ENCODE results near the gene PIP4K2A.
"Not testable (repeated sequence)": the region's sequence is repeated elsewhere in the genome, so short reads cannot be mapped to it uniquely, and the experiment has no call there.

The PIP4K2A gene

GRCh38 chr10:22548344-22548743, 166.0 kb downstream of the PIP4K2A start:
- DNase-seq = no peak

GRCh38 chr10:22545643-22546042, 168.7 kb downstream of the PIP4K2A start:
- no peak for DNase-seq

DNA sequence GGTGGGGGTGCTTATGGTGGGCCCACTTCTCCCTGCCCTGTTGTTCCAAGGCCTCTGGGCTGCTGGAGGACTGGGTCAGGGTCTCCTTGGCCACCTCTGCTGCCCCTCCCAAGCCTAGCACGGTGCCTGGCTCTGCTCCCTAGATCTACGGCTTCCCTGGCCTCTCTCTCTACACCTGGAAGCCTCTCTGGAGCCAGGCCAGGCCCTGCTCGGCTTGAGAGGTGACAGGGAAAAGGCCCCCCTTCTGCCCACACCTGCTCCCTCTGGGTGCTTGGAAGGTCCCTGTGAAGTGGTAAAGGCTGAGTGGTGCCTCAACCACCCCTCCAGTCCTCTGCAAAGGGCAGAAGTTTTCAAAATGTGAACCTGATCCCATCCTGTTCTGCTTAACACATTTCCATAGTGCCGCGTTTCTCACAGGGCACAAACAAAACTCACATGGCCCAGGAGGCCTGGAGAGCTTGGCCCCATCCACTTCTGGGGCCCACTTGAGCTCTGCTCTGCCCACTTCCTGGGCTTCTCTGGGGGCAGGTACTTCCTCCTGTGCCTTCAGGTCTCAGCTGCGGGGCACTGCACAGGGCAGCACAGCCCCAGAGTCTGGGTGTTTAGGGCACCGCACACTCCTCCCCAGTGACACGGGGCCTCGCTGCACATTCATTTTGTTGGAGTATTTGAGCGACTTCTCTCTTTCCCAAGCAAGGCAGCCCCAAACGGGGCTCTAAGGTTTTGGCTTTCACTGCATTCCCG, 169.9 kb downstream of the PIP4K2A start:
- no peak for DNase-seq

- no peak for DNase-seq
These were observed 171.6 kb downstream of the PIP4K2A start for GRCh38 chr10:22542773-22543172.

- DNase-seq = no peak
These were observed 172.5 kb downstream of the PIP4K2A start for GRCh38 chr10:22541900-22542299.

GRCh38 chr10:22539579-22540298, 174.6 kb downstream of the PIP4K2A start:
- DNase-seq = no peak

DNA sequence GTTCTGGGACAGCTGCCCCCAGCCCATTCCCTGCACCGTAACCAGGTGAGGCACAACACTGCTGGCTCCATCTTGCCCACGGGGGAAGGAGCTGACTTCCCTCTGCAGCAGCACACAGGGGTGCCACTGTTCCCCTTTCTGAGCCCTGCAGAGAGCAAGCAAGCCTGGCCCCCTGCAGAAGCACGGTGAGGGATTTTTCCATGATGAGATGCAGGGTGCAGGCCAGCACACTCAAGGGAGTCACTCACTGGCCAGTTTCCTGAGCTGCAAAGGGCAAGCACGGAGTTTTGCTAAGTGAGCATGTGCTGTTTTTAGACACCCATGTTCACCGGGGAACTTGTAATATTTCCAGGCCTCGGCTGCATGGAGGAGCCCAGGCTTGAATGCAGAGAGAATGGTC, 176.6 kb downstream of the PIP4K2A start:
- DNase-seq = no peak

DNA sequence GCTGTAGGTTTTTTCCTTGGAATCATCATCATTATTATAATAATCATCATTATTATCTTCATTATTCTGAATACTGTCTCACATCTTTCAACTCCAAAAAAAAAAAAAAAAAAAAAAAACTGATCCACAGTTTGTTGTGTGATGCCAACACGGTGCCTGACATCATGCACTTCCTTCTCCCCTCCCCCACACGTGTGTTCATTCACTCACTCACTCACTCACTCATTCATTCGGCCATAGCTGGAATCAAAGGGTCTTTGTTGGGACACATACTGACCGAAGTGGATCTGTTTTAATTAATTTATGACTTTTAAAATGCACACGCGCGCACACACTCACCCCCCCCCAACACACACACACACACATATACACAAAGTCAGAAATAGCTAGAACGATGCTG, 177.8 kb downstream of the PIP4K2A start:
- DNase-seq = no peak

DNA sequence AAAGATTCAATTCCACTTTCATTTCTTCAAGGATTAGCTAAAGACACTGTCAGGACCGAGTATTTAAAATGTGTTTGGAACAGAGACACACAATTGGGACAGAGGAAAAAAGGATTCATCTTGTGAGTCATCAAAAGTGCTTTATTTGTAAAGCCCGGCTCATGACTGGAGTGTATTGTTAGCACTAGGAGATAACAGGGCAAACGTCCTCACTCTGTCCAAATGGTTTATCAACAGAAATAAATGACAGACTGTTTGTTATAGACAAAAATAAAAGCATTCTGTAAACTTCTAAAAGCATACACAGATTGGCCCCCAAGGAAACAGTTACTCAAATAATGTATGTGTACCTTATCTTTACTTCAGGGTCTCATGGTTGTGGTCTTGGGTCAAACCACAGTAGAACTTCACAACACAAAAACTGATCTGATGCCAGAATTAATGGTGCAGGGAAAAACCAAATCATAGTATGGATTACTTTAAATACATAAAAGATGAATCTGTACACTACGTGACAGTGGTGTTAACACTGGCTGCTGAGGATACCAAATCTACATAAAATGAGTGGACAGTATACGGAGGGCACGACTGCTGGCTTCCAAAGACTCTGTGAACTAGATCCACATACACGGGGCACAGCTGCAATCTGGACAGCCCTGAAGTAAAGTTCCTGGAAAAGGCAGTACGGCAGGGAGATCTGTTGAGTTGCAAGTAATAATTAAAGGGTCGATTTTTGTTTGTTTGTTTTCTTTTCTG, 179.4 kb downstream of the PIP4K2A start:
- no peak for DNase-seq

GRCh38 chr10:22531441-22531840, 182.9 kb downstream of the PIP4K2A start:
- no peak for DNase-seq

DNA sequence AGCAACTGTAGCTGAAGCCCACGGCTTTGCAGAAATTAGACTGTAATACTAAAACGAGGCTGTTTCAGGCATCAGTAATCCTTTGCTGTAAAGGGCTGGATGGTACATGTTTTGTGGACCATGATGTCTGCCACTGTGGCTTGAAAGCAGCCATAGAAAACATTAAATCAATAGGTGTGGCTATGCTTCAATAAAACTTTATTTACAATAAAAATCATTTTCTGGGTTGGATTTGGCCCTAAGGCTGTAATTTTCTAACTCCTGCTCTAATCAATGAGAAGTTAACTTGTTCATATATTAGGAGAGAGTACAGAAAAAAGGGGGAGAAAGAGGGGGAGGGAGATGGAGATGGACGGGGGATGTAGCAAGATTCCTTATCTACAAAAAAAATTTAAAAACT, 183.4 kb downstream of the PIP4K2A start:
- no peak for DNase-seq

- DNase-seq = no peak
These were observed 186.9 kb downstream of the PIP4K2A start for GRCh38 chr10:22527520-22527919.

- DNase-seq = not testable (repeated sequence)
These were observed 190.0 kb downstream of the PIP4K2A start for GRCh38 chr10:22524333-22524732.

DNA sequence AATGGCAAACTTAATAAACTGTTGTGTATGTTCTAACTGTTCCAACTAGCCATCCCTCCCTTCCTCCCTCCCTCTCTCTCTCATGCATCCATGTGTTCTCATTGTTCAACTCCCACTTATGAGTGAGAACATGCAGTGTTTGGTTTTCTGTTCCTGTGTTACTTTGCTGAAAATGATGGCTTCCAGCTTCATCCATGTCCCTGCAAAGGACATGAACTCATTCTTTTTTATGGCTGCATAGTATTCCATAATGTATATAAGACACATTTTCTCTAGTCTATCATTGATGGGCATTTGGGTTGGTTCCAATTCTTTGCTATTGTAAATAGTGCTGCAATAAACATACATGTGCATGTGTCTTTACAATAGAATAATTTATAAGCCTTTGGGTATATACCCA, 193.7 kb downstream of the PIP4K2A start:
- not testable (repeated sequence) for DNase-seq

DNA sequence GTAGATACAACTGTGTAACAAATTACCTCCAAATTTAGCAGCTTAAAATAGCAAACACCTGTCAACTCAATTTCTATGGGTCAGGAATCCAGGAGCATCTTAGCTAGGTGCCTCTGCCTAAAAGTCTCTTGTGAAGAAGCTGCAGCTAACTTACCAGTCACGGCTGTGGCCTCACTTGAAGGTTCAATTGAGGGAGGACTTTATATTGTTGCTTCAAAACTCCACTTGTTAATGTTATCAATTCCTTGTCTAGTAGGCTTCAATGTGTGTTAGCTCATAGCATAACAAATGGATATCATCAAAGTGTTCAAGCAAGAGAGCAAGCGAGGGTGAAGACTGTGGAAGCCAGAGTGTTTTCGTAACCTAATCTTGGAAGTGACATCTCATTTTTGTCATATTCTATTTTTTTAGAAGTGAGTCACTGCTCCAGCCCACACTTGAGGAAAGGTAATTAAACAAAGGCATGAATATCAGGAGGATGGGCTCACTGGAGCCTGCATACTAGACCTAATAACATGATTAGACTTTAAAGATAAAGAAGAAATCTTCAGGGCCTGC, 196.1 kb downstream of the PIP4K2A start:
- DNase-seq = no peak

GRCh38 chr10:22515009-22515408, 199.4 kb downstream of the PIP4K2A start:
- no peak for DNase-seq

- DNase-seq = not testable (repeated sequence)
These were observed 200.0 kb downstream of the PIP4K2A start for GRCh38 chr10:22514414-22514758.

DNA sequence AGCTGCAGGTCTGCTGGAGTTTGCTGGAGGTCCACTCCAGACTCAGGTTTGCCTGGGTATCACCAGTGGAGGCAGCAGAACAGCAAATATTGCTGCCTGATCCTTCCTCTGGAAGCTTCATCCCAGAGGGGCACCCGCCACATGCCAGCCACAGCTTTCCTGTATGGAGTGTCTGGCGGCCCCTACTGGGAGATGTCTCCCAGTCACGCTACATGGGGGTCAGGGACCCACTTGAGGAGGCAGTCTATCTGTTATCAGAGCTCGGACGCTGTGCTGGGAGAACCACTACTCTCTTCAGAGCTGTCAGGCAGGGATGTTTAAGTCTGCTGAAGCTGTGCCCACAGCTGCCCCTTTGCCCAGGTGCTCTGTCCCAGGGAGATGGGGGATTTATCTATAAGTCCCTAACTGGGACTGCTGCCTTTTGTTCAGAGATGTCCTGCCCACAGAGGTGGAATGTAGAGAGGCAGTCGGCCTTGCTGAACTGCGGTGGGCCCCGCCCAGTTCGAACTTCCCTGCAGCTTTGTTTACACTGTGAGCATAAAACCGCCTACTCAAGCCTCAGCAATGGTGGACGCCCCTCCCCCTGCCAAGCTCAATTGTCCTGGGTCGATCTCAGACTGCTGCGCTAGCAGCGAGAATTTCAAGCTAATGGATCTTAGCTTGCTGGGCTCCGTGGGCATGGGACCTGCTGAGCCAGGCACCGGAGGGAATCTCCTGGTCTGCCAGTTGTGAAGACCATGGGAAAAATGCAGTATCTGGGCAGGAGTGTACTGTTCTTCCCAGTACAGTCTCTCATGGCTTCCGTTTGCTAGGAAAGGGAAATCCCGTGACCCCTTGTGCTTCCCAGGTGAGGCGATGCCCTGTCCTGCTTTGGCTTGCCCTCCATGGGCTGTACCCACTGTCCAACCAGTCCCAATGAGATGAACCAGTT, 200.6 kb downstream of the PIP4K2A start:
- not testable (repeated sequence) for DNase-seq

DNA sequence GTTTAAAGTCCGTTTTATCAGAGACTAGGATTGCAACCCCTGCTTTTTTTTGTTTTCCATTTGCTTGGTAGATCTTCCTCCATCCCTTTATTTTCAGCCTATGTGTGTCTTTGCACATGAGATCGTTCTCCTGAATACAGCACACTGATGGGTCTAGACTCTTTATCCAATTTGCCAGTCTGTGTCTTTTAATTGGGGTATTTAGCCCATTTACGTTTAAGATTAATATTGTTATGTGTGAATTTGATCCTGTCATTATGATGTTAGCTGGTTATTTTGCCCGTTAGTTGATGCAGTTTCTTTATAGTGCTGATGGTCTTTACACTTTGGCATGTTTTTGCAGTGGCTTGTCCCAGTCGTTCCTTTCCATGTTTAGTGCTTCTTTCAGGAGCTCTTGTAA, 202.4 kb downstream of the PIP4K2A start:
- not testable (repeated sequence) for DNase-seq

- DNase-seq = not testable (repeated sequence)
These were observed 206.2 kb downstream of the PIP4K2A start for GRCh38 chr10:22508214-22508613.

DNA sequence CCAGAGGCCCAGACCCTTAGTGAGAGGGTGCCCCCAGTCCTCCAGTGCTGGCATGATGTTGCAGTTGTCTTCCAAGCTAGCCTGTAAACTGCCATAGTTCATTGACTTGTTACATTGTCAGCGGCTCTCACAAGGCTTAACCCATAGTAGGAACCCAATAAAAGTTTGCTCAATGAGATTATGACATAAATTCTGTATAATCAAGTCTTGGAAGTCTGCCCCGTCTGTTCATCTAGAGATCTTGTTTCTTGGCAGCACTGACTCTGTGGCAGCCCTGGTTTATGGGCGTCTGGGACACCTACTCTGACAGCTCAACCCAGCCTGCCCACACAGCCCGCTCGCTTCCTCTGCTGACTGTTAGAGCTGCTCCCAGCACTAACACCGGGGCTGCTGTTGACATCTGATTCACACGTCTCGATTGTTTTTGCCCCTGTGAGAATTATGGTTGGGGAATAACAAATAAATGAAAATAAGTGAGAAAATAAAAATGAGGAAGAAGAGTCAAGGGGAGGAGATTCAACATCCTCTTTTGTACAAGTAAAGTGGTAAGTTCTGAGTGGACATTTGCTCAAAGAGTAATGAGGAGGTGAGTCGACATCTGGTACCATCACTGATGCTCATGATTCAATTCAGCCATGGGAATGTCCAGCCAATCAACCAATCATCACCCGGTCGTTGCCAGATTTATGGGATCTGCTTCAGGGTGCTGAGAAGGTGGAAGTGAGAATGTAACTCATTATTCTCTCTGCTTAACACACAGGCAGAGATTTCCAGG, 208.3 kb downstream of the PIP4K2A start:
- DNase-seq = no peak

Measured in left hindlimb (tissue), 1 donor.